Spleen (tissue), 7 donors: ENCODE data around the gene LRRC26.
"Not testable (repeated sequence)": the region's sequence is repeated elsewhere in the genome, so short reads cannot be mapped to it uniquely, and the experiment has no call there.

Experiments
- POLR2A ChIP-seq, 3 donors: fragments of 450-650 bp; IDR thresholded peaks; one replicate each; pipeline ENCODE4 v1.5.1; 2017; ENCODE audit warnings: antibody characterized with exemption in 3 of 3, mild to moderate bottlenecking in 1 of 3
- POLR2AphosphoS5 ChIP-seq, 3 donors: sonication (generic); formaldehyde crosslinking; IDR thresholded peaks; one replicate each; pipeline ENCODE4 v1.5.1; 2017; ENCODE audit warnings: antibody characterized with exemption in 3 of 3
- TF ChIP-seq, protein P1 (sequence below), 11 experiments: fragments of 200-600 bp in 7 of 11; fragments of 450-650 bp in 4 of 11; sonication (generic) in 4 of 11; IDR thresholded peaks in 8 of 11; conservative IDR thresholded peaks in 3 of 11; 1 replicate in 7 of 11; 2 replicates in 4 of 11; pipeline versions ENCODE4 v1.4.0 to v1.8.0; 2016 to 2021; ENCODE audit warnings: antibody characterized with exemption in 11 of 11, inconsistent platforms in 4 of 11, mild to moderate bottlenecking in 1 of 11
- donor health status: DM: no; HTN: no; CAD: no; lungs with moderate emphysema.
- donor health status: DM: no; HTN: no; CAD: no.
- donor health status: DM: no; HTN: no; CAD: no.

DNA sequence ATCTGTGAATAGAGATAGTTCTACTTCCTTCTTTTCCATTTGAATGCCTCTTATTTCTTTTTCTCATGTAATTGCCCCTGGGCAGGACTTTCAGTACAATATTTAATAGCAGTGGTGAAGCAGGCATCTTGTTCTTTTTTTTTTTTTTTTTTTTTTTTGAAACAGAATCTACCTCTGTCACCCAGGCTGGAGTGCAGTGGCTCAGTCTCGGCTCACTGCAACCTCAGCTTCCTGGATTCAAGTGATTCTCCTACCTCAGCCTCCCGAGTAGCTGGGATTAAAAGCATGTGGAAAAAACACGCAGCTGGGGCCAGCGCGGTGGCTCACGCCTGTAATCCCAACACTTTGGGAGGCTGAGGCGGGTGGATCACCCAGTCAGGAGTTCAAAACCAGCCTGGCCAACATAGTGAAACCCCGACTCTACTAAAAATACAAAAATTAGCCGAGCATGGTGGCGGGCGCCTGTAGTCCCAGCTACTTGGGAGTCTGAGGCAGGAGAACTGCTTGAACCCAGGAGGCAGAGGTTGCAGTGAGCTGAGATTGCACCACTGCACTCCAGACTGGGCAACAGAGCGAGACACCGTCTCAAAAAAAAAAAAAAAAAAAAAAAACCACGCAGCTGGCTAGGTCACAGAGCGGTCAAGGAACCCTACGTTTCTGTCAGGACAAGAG, 46.9 kb downstream of the LRRC26 start:
- TF ChIP-seq, protein P1, sequence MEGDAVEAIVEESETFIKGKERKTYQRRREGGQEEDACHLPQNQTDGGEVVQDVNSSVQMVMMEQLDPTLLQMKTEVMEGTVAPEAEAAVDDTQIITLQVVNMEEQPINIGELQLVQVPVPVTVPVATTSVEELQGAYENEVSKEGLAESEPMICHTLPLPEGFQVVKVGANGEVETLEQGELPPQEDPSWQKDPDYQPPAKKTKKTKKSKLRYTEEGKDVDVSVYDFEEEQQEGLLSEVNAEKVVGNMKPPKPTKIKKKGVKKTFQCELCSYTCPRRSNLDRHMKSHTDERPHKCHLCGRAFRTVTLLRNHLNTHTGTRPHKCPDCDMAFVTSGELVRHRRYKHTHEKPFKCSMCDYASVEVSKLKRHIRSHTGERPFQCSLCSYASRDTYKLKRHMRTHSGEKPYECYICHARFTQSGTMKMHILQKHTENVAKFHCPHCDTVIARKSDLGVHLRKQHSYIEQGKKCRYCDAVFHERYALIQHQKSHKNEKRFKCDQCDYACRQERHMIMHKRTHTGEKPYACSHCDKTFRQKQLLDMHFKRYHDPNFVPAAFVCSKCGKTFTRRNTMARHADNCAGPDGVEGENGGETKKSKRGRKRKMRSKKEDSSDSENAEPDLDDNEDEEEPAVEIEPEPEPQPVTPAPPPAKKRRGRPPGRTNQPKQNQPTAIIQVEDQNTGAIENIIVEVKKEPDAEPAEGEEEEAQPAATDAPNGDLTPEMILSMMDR (IDR thresholded peaks at IDR 0.05 in 8 of 11, conservative IDR thresholded peaks at IDR 0.05 in 3 of 11): not testable (repeated sequence)
- TF ChIP-seq POLR2A, POLR2AphosphoS5 (IDR thresholded peaks at IDR 0.05): not testable (repeated sequence)
